Body of pancreas (tissue), 4 donors: ENCODE results near the gene LMO7.

Experiments
- CTCF ChIP-seq, 7 experiments: fragments of 450-650 bp in 4 of 7; fragments of 200-600 bp in 3 of 7; sonication (generic) in 3 of 7; IDR thresholded peaks; one replicate each; pipeline ENCODE4 v1.5.1; 2016 to 2019; ENCODE audit warnings: antibody characterized with exemption in 7 of 7
- POLR2A ChIP-seq, 3 donors: fragments of 450-650 bp; IDR thresholded peaks; one replicate each; pipeline ENCODE4 v1.6.1; 2016; ENCODE audit warnings: antibody characterized with exemption in 3 of 3, mild to moderate bottlenecking in 2 of 3

DNA sequence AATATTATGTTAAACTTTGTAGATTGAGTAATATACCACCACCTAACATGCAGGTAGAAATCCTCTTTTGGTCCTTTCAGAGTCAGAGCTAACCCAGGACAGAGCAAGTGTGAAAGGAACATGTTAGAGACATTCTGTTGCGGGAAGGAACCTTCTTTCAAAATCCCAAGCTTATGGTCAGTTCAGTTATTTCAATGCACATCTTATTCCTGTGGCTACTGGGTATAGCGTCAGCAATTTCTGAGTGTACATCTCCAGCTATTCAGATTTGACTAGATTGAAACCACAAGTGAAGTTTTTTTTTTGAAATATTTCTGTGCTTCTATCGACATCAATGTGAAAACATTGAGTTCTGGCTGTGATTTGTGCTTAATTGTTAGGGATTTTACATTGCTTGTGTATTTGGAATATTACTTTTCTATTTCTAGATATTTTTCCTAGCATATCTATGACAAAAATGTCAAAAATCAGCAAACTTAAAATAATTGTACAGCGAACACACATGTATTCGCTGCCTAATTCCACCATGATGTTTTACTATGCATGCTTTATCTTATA is 165.3 kb downstream of the LMO7 start:
- TF ChIP-seq POLR2A (IDR thresholded peaks at IDR 0.05) (no peak), CTCF (IDR thresholded peaks at IDR 0.05) (no peak)
